Epithelial cell of proximal tubule (primary cell): ENCODE results near the gene ESPNL. TPM values are rescaled to one million over a fixed set of nuclear protein-coding genes. Genes with fewer than 3 reads are reported as not detected.

ENCODE experiments used
- DNase-seq: peaks from one replicate; pipeline ENCODE4 v3.0.0-alpha.2; 2011; ENCODE audit warnings: low read depth
- H3K4me3 ChIP-seq: 2 replicates; pipeline ENCODE4 v1.5.1; 2011; ENCODE audit warnings: low read depth, mild to moderate bottlenecking, low read length
- CTCF ChIP-seq: conservative IDR thresholded peaks from 2 replicates; pipeline ENCODE4 v1.5.1; 2012; ENCODE audit warnings: low read depth, mild to moderate bottlenecking, low read length
- total RNA-seq: library from RNA; depleted of rRNA; stranded (reverse); fragments of >200 nt; gene quantifications from 2 replicates; pipeline ENCODE4 v1.2.3, GENCODE V29; 2015

The ESPNL gene
- total RNA-seq, 1 donor from 2014 or later, result 2.7 TPM

- no peak for DNase-seq
- TF ChIP-seq CTCF, result no peak
- no peak overlapping the region for H3K4me3 ChIP-seq
Observed at GRCh38 chr2:238095143-238095542, 5.0 kb upstream of the ESPNL start.

DNA sequence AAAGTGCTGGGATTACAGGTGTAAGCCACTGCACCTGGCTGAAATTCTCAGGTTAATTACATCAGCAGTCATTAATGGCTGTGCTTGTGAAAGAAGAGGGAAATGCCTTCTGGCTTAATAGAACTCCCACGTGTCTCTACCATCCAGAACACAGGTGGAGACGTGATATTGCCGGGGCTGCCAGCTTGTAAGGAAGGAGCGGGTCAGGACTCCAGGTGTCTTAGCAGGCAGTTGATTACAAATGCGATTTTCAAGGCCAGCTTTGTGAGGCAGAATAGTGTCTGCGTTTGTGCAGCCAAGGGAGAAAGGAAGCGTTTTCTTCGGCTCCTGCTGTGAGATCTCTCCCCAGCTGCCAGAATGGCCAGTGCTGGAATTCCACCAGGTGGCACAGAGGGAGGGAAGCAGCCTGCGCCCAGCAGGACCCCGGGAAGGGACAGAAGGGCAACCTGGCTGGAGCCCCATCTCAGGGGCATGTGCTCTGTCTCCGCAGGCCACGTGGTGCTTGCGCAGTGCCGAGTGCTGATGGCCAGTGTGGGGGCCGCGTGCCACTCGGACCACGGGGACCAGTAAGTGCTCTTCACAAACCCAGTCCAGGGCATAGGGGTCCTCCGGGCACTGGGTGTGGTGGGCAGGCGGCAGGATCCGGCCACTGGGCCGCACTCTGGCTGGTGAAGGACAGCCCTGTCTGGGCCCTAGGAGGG, 3.7 kb upstream of the ESPNL start:
- TF ChIP-seq CTCF, result no peak
- H3K4me3 ChIP-seq, result no peak overlapping the region
- no peak for DNase-seq

- TF ChIP-seq CTCF, result no peak
- no peak for DNase-seq
Observed at GRCh38 chr2:238097201-238097987, 2.7 kb upstream of the ESPNL start.

DNA sequence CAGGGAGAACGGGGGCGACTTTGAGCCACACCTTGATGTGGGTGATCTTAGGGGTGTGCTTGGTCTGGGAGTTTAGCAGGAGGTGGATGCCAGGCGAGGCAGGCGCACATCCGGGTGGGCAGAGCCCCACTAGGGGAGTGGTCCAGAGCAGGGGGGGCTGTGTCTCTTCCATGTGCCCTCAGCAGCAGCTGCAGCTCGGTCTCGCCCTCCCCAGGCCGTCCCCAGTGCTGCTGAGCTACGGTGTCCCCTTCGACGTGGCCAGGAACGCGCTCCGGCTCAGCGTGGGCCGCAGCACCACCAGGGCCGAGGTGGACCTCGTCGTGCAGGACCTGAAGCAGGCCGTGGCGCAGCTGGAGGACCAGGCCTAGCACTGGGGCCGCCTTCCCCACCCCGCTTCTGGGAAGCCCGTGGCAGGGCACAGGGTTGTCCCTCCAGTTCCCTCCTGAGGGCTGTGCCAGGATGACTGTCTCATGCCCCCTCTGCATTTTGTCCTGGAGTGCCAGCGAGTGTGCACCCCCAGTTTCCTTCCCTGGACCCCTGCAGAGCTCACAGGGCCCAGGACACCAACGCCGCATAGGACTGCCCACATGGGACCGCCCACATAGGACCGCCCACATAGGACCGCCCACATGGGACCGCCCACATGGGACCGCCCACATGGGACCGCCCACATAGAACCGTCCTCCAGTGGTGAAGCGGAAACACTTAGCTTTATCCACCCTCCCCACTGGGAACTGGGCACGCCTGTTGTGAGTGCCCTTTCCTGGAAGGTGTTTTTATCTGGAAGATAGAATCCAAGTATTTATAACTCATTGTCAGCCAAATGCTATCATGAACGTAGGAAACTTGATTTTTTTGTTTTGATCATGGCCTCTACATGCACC, 1.9 kb upstream of the ESPNL start:
- no peak for DNase-seq
- no peak overlapping the region for H3K4me3 ChIP-seq
- TF ChIP-seq CTCF, result no peak

More at GRCh38 chr2:238097201-238097987, 2.7 kb upstream of the ESPNL start:
- no peak overlapping the region for H3K4me3 ChIP-seq

DNA sequence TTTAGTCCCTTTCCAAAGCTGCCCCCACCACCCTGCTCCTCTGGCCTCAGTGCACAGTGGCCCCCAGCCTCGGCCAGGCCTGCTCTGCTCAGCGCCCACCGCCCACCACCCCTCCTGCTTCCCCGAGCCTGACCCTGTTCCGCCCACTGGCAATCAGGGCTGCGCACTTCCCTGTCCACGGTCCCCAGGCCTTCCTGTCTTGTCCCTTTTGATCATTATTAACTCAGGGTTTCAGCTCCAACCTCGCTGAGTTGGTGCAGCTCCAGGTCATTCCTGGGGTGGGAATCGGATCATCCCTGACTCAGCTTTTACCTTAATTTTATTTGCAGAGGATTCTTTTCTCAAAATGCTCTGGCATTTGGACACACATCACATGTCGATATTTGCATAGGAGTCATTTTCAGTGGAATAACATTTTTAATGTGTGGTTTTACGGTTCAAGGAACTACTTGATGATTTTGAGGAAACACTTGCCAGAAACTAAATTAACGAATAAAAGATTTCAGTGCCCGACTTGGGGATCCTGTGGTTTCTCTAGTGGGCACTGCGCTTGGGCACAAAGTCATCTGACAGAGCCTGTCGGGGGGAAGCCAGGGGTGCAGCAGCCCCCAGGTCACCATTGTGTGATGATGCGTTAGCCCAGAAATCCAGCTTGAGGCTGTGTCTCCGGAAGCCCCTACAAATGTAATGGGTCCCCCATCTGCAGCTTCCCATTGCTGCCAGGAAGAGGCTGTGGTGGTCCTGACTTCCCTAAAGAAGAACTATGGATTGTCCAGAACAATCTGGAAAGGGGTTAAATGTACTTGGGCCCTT, 1.0 kb upstream of the ESPNL start:
- H3K4me3 ChIP-seq, result no peak overlapping the region
- DNase-seq, result no peak
- no peak for TF ChIP-seq CTCF

- H3K4me3 ChIP-seq, result no peak overlapping the region
- TF ChIP-seq CTCF, result no peak
- DNase-seq, result no peak
Observed at GRCh38 chr2:238099714-238100048, 459 bp upstream of the ESPNL start.
